Daoy (cell line): Measurements from ENCODE around the gene SUSD3. TPM values are rescaled to one million over a fixed set of nuclear protein-coding genes. Genes with fewer than 3 reads are reported as not detected.

Experiments used
- DNase-seq: peaks from one replicate; pipeline ENCODE4 v3.0.0-alpha.2; 2015; ENCODE audit warnings: low read depth
- total RNA-seq: library from RNA; depleted of rRNA; stranded (reverse); fragments of >200 nt; shearing (Covaris generic); gene quantifications from 2 replicates; pipeline ENCODE4 v1.2.3, GENCODE V29; 2014

The SUSD3 gene
- total RNA-seq, 1 experiment from 2014 or later, result 0.40 TPM

GRCh38 chr9:93123561-93124283, 65.2 kb downstream of the SUSD3 start:
- DNase-seq, result peak; percentile 2

GRCh38 chr9:93124793-93125192, 66.3 kb downstream of the SUSD3 start:
- DNase-seq, result peak; percentile 4

GRCh38 chr9:93125331-93125894, 66.9 kb downstream of the SUSD3 start:
- DNase-seq, result peak; percentile 1

DNA sequence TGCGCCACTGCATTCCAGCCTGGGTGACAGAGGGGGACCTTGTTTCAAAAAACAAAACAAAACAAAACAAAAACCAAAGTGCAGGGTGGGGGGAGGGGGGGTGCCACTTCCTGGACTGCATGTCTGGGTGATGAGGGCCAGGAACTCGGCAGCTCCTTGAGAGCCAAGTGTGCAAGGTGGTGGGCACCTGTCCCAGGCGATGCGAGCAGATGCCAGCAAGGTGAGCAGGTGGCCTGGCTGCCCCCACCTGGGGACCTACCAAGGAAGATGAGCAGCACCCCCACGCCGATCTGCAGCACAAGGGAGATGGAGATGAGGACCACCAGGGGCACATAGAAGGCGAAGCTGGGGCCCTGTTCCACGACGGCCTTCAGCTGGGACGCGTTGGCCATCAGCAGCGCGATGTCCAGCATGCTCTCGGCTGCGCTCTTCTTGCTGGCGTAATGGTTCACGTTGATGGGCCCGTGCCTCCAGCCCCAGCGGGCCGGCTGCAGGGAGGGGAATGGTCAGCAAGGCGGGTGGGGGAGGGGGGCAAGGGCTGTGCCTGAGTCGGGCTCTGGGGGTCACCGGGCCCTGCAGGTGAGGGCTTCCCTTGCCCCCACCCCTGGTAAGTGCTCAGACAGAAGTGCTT, 67.8 kb downstream of the SUSD3 start:
- DNase-seq, result no peak

- peak; percentile 29 for DNase-seq
These were observed 68.4 kb downstream of the SUSD3 start for GRCh38 chr9:93126825-93127368.

- peak; percentile 11 for DNase-seq
These were observed 69.0 kb downstream of the SUSD3 start for GRCh38 chr9:93127395-93127911.

GRCh38 chr9:93128011-93128714, 69.7 kb downstream of the SUSD3 start:
- DNase-seq, result peak; percentile 4

- DNase-seq, result no peak
These were observed 70.3 kb downstream of the SUSD3 start for GRCh38 chr9:93128715-93129224.

- DNase-seq, result no peak
These were observed 70.8 kb downstream of the SUSD3 start for GRCh38 chr9:93129286-93129685.

GRCh38 chr9:93129691-93130500, 71.4 kb downstream of the SUSD3 start:
- no peak for DNase-seq

GRCh38 chr9:93130861-93131481, 72.5 kb downstream of the SUSD3 start:
- DNase-seq, result no peak

DNA sequence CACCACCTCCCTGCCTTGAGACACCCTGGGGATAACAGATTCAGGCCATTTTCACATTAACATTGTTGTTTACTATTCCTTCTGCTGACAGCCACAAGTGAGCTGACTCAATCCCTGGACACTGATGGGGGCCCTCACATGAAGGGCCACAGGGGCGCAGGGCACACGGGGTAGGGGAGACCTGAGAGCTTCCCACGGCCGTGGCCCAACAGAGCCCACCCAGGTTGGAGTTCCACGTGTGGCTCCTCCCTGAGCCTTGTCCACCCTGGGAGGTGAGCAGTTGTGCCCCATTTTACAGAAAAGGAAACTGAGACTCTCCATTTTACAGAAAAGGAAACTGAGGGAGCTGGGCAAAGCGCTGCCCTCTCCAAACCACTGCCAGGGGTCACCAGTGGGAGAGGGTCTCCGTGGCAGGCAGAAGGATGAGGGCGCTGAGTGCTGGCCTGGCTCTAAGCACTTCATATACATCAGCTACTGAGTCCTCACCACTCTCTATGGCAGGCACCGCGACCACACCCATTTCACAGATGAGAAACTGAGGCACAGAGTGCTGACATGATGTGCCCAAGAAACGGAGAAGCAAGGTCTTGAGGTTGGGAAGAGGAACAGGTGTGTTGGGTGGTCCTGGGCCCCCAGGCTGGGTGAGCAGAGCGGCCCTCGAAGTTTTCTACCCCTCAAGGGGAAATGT, 73.2 kb downstream of the SUSD3 start:
- no peak for DNase-seq

GRCh38 chr9:93132287-93132927, 73.9 kb downstream of the SUSD3 start:
- DNase-seq, result peak; percentile 73

DNA sequence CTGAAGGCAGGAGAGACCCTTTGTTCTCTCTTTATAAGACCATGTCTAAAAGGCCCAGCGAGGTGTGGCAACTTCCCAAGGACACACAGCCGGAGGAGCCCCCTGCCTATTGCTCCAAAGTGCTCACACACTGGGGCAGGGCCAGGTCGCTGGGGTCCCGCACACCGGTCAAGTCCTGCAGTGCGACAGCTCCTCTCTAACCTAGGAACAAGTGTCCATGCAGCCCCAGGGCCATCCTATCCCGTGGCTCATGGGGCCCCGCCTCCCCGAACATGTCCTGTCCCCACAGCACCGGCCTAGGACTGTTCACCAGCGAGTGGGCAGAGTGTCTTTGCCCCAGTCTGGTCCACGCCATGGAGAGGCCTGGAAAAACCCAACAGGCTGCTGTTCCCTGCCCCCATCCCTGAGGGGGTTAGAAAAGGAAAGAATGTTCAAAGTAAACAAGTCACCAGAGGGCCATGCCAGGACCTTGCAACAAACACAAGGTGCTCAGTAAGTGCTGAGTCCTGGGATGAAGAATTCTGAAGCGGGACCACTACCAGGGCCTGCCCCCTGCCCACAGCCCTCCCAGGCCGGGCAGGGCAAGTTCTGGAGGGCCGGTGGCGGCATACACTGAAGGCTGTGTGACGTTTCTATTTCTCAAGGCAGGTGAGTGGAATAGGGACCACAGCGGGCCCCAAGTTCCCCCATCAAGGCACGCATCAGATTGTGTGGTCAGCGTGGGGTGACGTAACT, 74.6 kb downstream of the SUSD3 start:
- no peak for DNase-seq

DNA sequence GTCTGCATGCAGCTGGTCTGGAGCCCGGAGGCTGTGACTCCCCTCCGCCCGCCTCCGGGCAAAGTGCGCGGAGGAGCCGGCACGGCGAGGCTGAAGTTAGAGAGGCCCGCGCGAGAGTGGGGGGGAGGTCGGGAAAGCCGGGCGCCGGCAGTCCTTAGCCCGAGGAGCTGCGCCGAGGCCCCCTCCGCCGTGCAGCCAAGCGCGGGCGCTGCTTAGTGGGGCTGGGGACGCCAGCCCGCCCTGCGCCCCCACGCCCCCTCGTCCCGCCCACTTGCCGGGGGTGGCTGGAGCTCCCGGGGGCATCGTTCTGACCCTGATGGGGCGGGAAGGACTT, 75.1 kb downstream of the SUSD3 start:
- DNase-seq, result peak; percentile 75

DNA sequence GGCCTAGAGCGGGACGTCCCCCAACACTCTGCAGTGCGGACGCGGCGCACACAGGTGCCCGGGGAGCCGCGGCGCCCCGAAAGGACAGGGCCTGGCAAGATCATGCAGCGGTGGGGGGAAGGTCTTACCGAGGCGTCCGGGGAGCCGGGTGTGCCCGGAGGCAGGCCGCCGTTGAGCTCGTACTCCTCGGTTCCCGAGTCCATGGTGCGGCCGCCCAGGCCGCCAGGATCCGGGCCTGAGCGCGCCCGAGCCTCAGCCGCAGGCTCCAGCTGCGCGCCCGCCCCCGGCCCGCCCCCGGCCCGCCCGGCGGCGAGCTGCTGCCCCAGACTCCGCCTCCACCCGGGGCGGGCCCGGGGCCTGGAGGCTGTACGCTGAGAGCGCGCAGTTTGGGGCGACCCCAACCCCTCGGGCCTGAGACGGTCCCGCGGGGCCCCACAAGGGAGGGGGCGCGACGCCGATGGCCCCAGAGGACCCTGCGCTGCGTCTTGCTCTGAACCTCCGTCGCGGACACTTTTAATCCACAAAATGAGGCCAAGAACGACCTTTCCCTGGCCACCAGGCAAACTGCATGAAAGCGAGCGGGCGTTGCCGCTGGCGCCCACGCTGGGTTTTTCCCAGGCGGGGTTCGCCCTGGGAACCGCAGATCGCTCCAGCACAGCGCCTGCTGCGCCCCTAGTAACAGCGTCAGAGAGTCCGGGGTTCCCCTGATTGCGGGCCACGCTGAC, 75.7 kb downstream of the SUSD3 start, which contains the start of gene NINJ1:
Gene NINJ1 (minus strand): TSS at position 237 of the 725 bp plus-strand sequence. CDS start 34 bp downstream, at position 203.
- peak; percentile 85 for DNase-seq
